H9 (cell line): ENCODE results near the gene ALCAM. TPM values are rescaled to one million over a fixed set of nuclear protein-coding genes. Genes with fewer than 3 reads are reported as not detected.

Experiments used
- DNase-seq: peaks from one replicate; pipeline ENCODE4 v3.0.0-alpha.2; 2017
- H2AFZ ChIP-seq: one replicate; pipeline ENCODE4 v1.6.1; 2013; ENCODE audit warnings: mild to moderate bottlenecking, low read length, control low read depth, moderate library complexity
- H2AK5ac ChIP-seq: 2 replicates; pipeline ENCODE4 v1.6.1; 2013; ENCODE audit warnings: low read length, control low read depth, mixed read lengths; ENCODE audit not compliant: insufficient read length
- H2BK120ac ChIP-seq: one replicate; pipeline ENCODE4 v1.6.1; 2013; ENCODE audit warnings: low read depth, mild to moderate bottlenecking, low read length, control low read depth, inconsistent platforms; ENCODE audit not compliant: poor library complexity, severe bottlenecking
- H2BK12ac ChIP-seq: 2 replicates; pipeline ENCODE4 v1.6.1; 2013; ENCODE audit warnings: low read length, control low read depth, mixed read lengths, low read depth; ENCODE audit not compliant: insufficient read length
- H2BK15ac ChIP-seq: 2 replicates; pipeline ENCODE4 v1.6.1; 2013; ENCODE audit warnings: low read depth, low read length, control low read depth
- H2BK20ac ChIP-seq: one replicate; pipeline ENCODE4 v1.6.1; 2013; ENCODE audit warnings: low read depth, mild to moderate bottlenecking, low read length, control low read depth, inconsistent platforms; ENCODE audit not compliant: poor library complexity, severe bottlenecking
- H2BK5ac ChIP-seq: 2 replicates; pipeline ENCODE4 v1.6.1; 2013; ENCODE audit warnings: low read length, control low read depth, mixed read lengths; ENCODE audit not compliant: insufficient read length
- H3K14ac ChIP-seq: 2 replicates; pipeline ENCODE4 v1.6.1; 2013; ENCODE audit warnings: low read length, control low read depth; ENCODE audit not compliant: insufficient read depth
- H3K18ac ChIP-seq: 2 replicates; pipeline ENCODE4 v1.6.1; 2013; ENCODE audit warnings: low read depth, mild to moderate bottlenecking, mixed read lengths, low read length, control low read depth; ENCODE audit not compliant: insufficient read length
- H3K23ac ChIP-seq: 2 replicates; pipeline ENCODE4 v1.6.1; 2013; ENCODE audit warnings: low read length, control low read depth, mixed read lengths, low read depth; ENCODE audit not compliant: insufficient read length
- H3K23me2 ChIP-seq: 2 replicates; pipeline ENCODE4 v1.6.1; 2013; ENCODE audit warnings: low read depth, mild to moderate bottlenecking, mixed read lengths, low read length, control low read depth; ENCODE audit not compliant: insufficient read length, poor library complexity, severe bottlenecking
- H3K27ac ChIP-seq: 2 replicates; pipeline ENCODE4 v1.5.1; 2013; ENCODE audit warnings: low read length, control low read depth, mixed read lengths, low read depth; ENCODE audit not compliant: insufficient read length
- H3K27me3 ChIP-seq: 2 replicates; pipeline ENCODE4 v1.6.1; 2013; ENCODE audit warnings: low read length, control low read depth, inconsistent platforms; ENCODE audit not compliant: insufficient read depth
- H3K4ac ChIP-seq: 2 replicates; pipeline ENCODE4 v1.6.1; 2013; ENCODE audit warnings: low read depth, mild to moderate bottlenecking, control low read depth, inconsistent platforms, low read length, moderate library complexity
- H3K4me1 ChIP-seq: 2 replicates; pipeline ENCODE4 v1.6.1; 2013; ENCODE audit warnings: low read length, control low read depth, inconsistent platforms; ENCODE audit not compliant: insufficient read depth
- H3K4me2 ChIP-seq: 2 replicates; pipeline ENCODE4 v1.6.1; 2013; ENCODE audit warnings: low read length, control low read depth, mixed read lengths; ENCODE audit not compliant: insufficient read length, insufficient read depth
- H3K56ac ChIP-seq: 2 replicates; pipeline ENCODE4 v1.6.1; 2013; ENCODE audit warnings: low read depth, mild to moderate bottlenecking, mixed read lengths, low read length, control low read depth; ENCODE audit not compliant: insufficient read length
- H3K79me1 ChIP-seq: 2 replicates; pipeline ENCODE4 v1.6.1; 2013; ENCODE audit warnings: low read depth, mild to moderate bottlenecking, moderate library complexity, low read length, control low read depth, inconsistent platforms; ENCODE audit not compliant: insufficient read depth, poor library complexity, severe bottlenecking
- H3K79me2 ChIP-seq: 2 replicates; pipeline ENCODE4 v1.6.1; 2013; ENCODE audit warnings: low read length, control low read depth, inconsistent platforms; ENCODE audit not compliant: insufficient read depth
- H3K9ac ChIP-seq: 2 replicates; pipeline ENCODE4 v1.6.1; 2013; ENCODE audit warnings: low read length, control low read depth, mixed read lengths; ENCODE audit not compliant: insufficient read length; ENCODE audit errors: extremely low read depth
- H3K9me3 ChIP-seq: one replicate; pipeline ENCODE4 v1.6.1; 2013; ENCODE audit warnings: low read depth, low read length, inconsistent platforms; ENCODE audit not compliant: control insufficient read depth
- H3T11ph ChIP-seq: one replicate; pipeline ENCODE4 v1.6.1; 2013; ENCODE audit warnings: mild to moderate bottlenecking, low read length, control low read depth, inconsistent platforms
- H4K20me1 ChIP-seq: one replicate; pipeline ENCODE4 v1.6.1; 2013; ENCODE audit not compliant: control insufficient read depth, insufficient read length, insufficient read depth
- H4K5ac ChIP-seq: 2 replicates; pipeline ENCODE4 v1.6.1; 2013; ENCODE audit warnings: low read depth, mild to moderate bottlenecking, mixed read lengths, low read length, control low read depth; ENCODE audit not compliant: insufficient read length
- H4K8ac ChIP-seq: replicated peaks from 2 replicates; pipeline ENCODE4 v1.6.1; 2013; ENCODE audit warnings: low read length, control low read depth, mixed read lengths, low read depth; ENCODE audit not compliant: insufficient read length
- H4K91ac ChIP-seq: 2 replicates; pipeline ENCODE4 v1.6.1; 2013; ENCODE audit warnings: low read depth, mild to moderate bottlenecking, moderate library complexity, mixed read lengths, low read length, control low read depth; ENCODE audit not compliant: insufficient read length
- H3K27ac Mint-ChIP-seq, 3 experiments: 2 replicates in 2 of 3; 3 replicates in 1 of 3; pipeline ENCODE4 v1.8.0; 2020 to 2021; ENCODE audit warnings: mixed read lengths in 3 of 3, mild to moderate bottlenecking in 1 of 3, moderate library complexity in 1 of 3
- H3K27me3 Mint-ChIP-seq: 2 replicates; pipeline ENCODE4 v1.8.0; 2021; ENCODE audit warnings: low read depth, mild to moderate bottlenecking, moderate library complexity, mixed read lengths
- H3K36me3 Mint-ChIP-seq, 3 experiments: 2 replicates in 2 of 3; 3 replicates in 1 of 3; pipeline ENCODE4 v1.8.0; 2020 to 2021; ENCODE audit warnings: low read depth in 3 of 3, mixed read lengths in 3 of 3; ENCODE audit not compliant: insufficient read depth in 1 of 3
- H3K4me1 Mint-ChIP-seq, 2 experiments: 2 replicates each; pipeline ENCODE4 v1.8.0; 2020; ENCODE audit warnings: mixed read lengths in 2 of 2
- H3K4me3 Mint-ChIP-seq, 2 experiments: 2 replicates in 1 of 2; 3 replicates in 1 of 2; pipeline ENCODE4 v1.8.0; 2020 to 2021; ENCODE audit warnings: mild to moderate bottlenecking in 2 of 2, mixed read lengths in 2 of 2, moderate library complexity in 1 of 2
- H3K9me3 Mint-ChIP-seq, 2 experiments: 2 replicates in 1 of 2; 3 replicates in 1 of 2; pipeline ENCODE4 v1.8.0; 2020; ENCODE audit warnings: mild to moderate bottlenecking in 2 of 2, mixed read lengths in 2 of 2, moderate library complexity in 1 of 2
- CTCF ChIP-seq: fragments of 200-600 bp; sonication (generic); conservative IDR thresholded peaks from 3 replicates; pipeline ENCODE4 v1.8.0; 2021; ENCODE audit warnings: antibody characterized with exemption, mild to moderate bottlenecking
- WGBS: extraction: QIAGEN DNeasy Blood & Tissue Kit; methylation state at CpG from one replicate; pipeline ENCODE4 v1.1.7; 2013; ENCODE audit warnings: missing lambda C conversion rate, low lambda C conversion rate, mixed read lengths; ENCODE audit not compliant: insufficient read length; ENCODE audit errors: extremely low coverage; 5-methylcytosine and 5-hydroxymethylcytosine counted together
- total RNA-seq: library from RNA; stranded (reverse); gene quantifications from 2 replicates; pipeline ENCODE4 v1.2.1, GENCODE V29; 2021

The ALCAM gene
- total RNA-seq, 1 experiment from 2014 or later = 43.7 TPM

- Mint-ChIP-seq H3K9me3 (no peaks in the 10 kb centered on the region), H3K27me3 (no peaks in the 10 kb centered on the region), H3K4me1 (peaks cover 28 to 31% of the 10 kb centered on the region in 2 experiments), H3K4me3 (no peak overlapping the region), H3K27ac (no peak overlapping the region), H3K36me3 (no peaks in the 10 kb centered on the region)
- Histone ChIP-seq H3K79me1 (no peaks in the 10 kb centered on the region), H3K27me3 (no peaks in the 10 kb centered on the region), H3K9me3 (no peaks in the 10 kb centered on the region), H3K4me1 (peaks cover 4% of the 10 kb centered on the region), H2BK15ac (no peak overlapping the region), H2BK20ac (no peak overlapping the region), H3K27ac (no peak overlapping the region), H2BK120ac (no peak overlapping the region), H3K23me2 (no peaks in the 10 kb centered on the region), H3K4ac (no peak overlapping the region), H2BK5ac (no peak overlapping the region), H3K23ac (no peak overlapping the region), H3K4me2 (no peak overlapping the region), H3K18ac (no peak overlapping the region), H3K56ac (no peak overlapping the region), H4K20me1 (no peaks in the 10 kb centered on the region), H3T11ph (no peak overlapping the region), H3K14ac (no peak overlapping the region), H3K79me2 (no peaks in the 10 kb centered on the region; the same call in 1 of the 2 replicates), H4K5ac (no peak overlapping the region), H2BK12ac (no peak overlapping the region), H4K8ac (no peak overlapping the region), H4K91ac (no peak overlapping the region), H2AFZ (no peak overlapping the region), H3K9ac (no peak overlapping the region), H2AK5ac (no peak overlapping the region)
- DNase-seq = no peak
- no peak for TF ChIP-seq CTCF
- no CpG with 5 or more reads among the region's 1 CpG for WGBS
Observed at GRCh38 chr3:105512061-105512460, 145.4 kb downstream of the ALCAM start.
